H9 (cell line): ENCODE results near the gene RANGAP1. TPM values are rescaled to one million over a fixed set of nuclear protein-coding genes. Genes with fewer than 3 reads are reported as not detected.

Source experiments
- DNase-seq: peaks from one replicate; pipeline ENCODE4 v3.0.0-alpha.2; 2017
- H2AFZ ChIP-seq: one replicate; pipeline ENCODE4 v1.6.1; 2013; ENCODE audit warnings: mild to moderate bottlenecking, low read length, control low read depth, moderate library complexity
- H2AK5ac ChIP-seq: 2 replicates; pipeline ENCODE4 v1.6.1; 2013; ENCODE audit warnings: low read length, control low read depth, mixed read lengths; ENCODE audit not compliant: insufficient read length
- H2BK120ac ChIP-seq: one replicate; pipeline ENCODE4 v1.6.1; 2013; ENCODE audit warnings: low read depth, mild to moderate bottlenecking, low read length, control low read depth, inconsistent platforms; ENCODE audit not compliant: poor library complexity, severe bottlenecking
- H2BK12ac ChIP-seq: 2 replicates; pipeline ENCODE4 v1.6.1; 2013; ENCODE audit warnings: low read length, control low read depth, mixed read lengths, low read depth; ENCODE audit not compliant: insufficient read length
- H2BK15ac ChIP-seq: 2 replicates; pipeline ENCODE4 v1.6.1; 2013; ENCODE audit warnings: low read depth, low read length, control low read depth
- H2BK20ac ChIP-seq: one replicate; pipeline ENCODE4 v1.6.1; 2013; ENCODE audit warnings: low read depth, mild to moderate bottlenecking, low read length, control low read depth, inconsistent platforms; ENCODE audit not compliant: poor library complexity, severe bottlenecking
- H2BK5ac ChIP-seq: 2 replicates; pipeline ENCODE4 v1.6.1; 2013; ENCODE audit warnings: low read length, control low read depth, mixed read lengths; ENCODE audit not compliant: insufficient read length
- H3K14ac ChIP-seq: 2 replicates; pipeline ENCODE4 v1.6.1; 2013; ENCODE audit warnings: low read length, control low read depth; ENCODE audit not compliant: insufficient read depth
- H3K18ac ChIP-seq: 2 replicates; pipeline ENCODE4 v1.6.1; 2013; ENCODE audit warnings: low read depth, mild to moderate bottlenecking, mixed read lengths, low read length, control low read depth; ENCODE audit not compliant: insufficient read length
- H3K23ac ChIP-seq: 2 replicates; pipeline ENCODE4 v1.6.1; 2013; ENCODE audit warnings: low read length, control low read depth, mixed read lengths, low read depth; ENCODE audit not compliant: insufficient read length
- H3K23me2 ChIP-seq: 2 replicates; pipeline ENCODE4 v1.6.1; 2013; ENCODE audit warnings: low read depth, mild to moderate bottlenecking, mixed read lengths, low read length, control low read depth; ENCODE audit not compliant: insufficient read length, poor library complexity, severe bottlenecking
- H3K27ac ChIP-seq: 2 replicates; pipeline ENCODE4 v1.5.1; 2013; ENCODE audit warnings: low read length, control low read depth, mixed read lengths, low read depth; ENCODE audit not compliant: insufficient read length
- H3K27me3 ChIP-seq: 2 replicates; pipeline ENCODE4 v1.6.1; 2013; ENCODE audit warnings: low read length, control low read depth, inconsistent platforms; ENCODE audit not compliant: insufficient read depth
- H3K4ac ChIP-seq: 2 replicates; pipeline ENCODE4 v1.6.1; 2013; ENCODE audit warnings: low read depth, mild to moderate bottlenecking, control low read depth, inconsistent platforms, low read length, moderate library complexity
- H3K4me1 ChIP-seq: 2 replicates; pipeline ENCODE4 v1.6.1; 2013; ENCODE audit warnings: low read length, control low read depth, inconsistent platforms; ENCODE audit not compliant: insufficient read depth
- H3K4me2 ChIP-seq: 2 replicates; pipeline ENCODE4 v1.6.1; 2013; ENCODE audit warnings: low read length, control low read depth, mixed read lengths; ENCODE audit not compliant: insufficient read length, insufficient read depth
- H3K56ac ChIP-seq: 2 replicates; pipeline ENCODE4 v1.6.1; 2013; ENCODE audit warnings: low read depth, mild to moderate bottlenecking, mixed read lengths, low read length, control low read depth; ENCODE audit not compliant: insufficient read length
- H3K79me1 ChIP-seq: 2 replicates; pipeline ENCODE4 v1.6.1; 2013; ENCODE audit warnings: low read depth, mild to moderate bottlenecking, moderate library complexity, low read length, control low read depth, inconsistent platforms; ENCODE audit not compliant: insufficient read depth, poor library complexity, severe bottlenecking
- H3K79me2 ChIP-seq: 2 replicates; pipeline ENCODE4 v1.6.1; 2013; ENCODE audit warnings: low read length, control low read depth, inconsistent platforms; ENCODE audit not compliant: insufficient read depth
- H3K9ac ChIP-seq: 2 replicates; pipeline ENCODE4 v1.6.1; 2013; ENCODE audit warnings: low read length, control low read depth, mixed read lengths; ENCODE audit not compliant: insufficient read length; ENCODE audit errors: extremely low read depth
- H3K9me3 ChIP-seq: one replicate; pipeline ENCODE4 v1.6.1; 2013; ENCODE audit warnings: low read depth, low read length, inconsistent platforms; ENCODE audit not compliant: control insufficient read depth
- H3T11ph ChIP-seq: one replicate; pipeline ENCODE4 v1.6.1; 2013; ENCODE audit warnings: mild to moderate bottlenecking, low read length, control low read depth, inconsistent platforms
- H4K20me1 ChIP-seq: one replicate; pipeline ENCODE4 v1.6.1; 2013; ENCODE audit not compliant: control insufficient read depth, insufficient read length, insufficient read depth
- H4K5ac ChIP-seq: 2 replicates; pipeline ENCODE4 v1.6.1; 2013; ENCODE audit warnings: low read depth, mild to moderate bottlenecking, mixed read lengths, low read length, control low read depth; ENCODE audit not compliant: insufficient read length
- H4K8ac ChIP-seq: replicated peaks from 2 replicates; pipeline ENCODE4 v1.6.1; 2013; ENCODE audit warnings: low read length, control low read depth, mixed read lengths, low read depth; ENCODE audit not compliant: insufficient read length
- H4K91ac ChIP-seq: 2 replicates; pipeline ENCODE4 v1.6.1; 2013; ENCODE audit warnings: low read depth, mild to moderate bottlenecking, moderate library complexity, mixed read lengths, low read length, control low read depth; ENCODE audit not compliant: insufficient read length
- H3K27ac Mint-ChIP-seq, 3 experiments: 2 replicates in 2 of 3; 3 replicates in 1 of 3; pipeline ENCODE4 v1.8.0; 2020 to 2021; ENCODE audit warnings: mixed read lengths in 3 of 3, mild to moderate bottlenecking in 1 of 3, moderate library complexity in 1 of 3
- H3K27me3 Mint-ChIP-seq: 2 replicates; pipeline ENCODE4 v1.8.0; 2021; ENCODE audit warnings: low read depth, mild to moderate bottlenecking, moderate library complexity, mixed read lengths
- H3K36me3 Mint-ChIP-seq, 3 experiments: 2 replicates in 2 of 3; 3 replicates in 1 of 3; pipeline ENCODE4 v1.8.0; 2020 to 2021; ENCODE audit warnings: low read depth in 3 of 3, mixed read lengths in 3 of 3; ENCODE audit not compliant: insufficient read depth in 1 of 3
- H3K4me1 Mint-ChIP-seq, 2 experiments: 2 replicates each; pipeline ENCODE4 v1.8.0; 2020; ENCODE audit warnings: mixed read lengths in 2 of 2
- H3K4me3 Mint-ChIP-seq, 2 experiments: 2 replicates in 1 of 2; 3 replicates in 1 of 2; pipeline ENCODE4 v1.8.0; 2020 to 2021; ENCODE audit warnings: mild to moderate bottlenecking in 2 of 2, mixed read lengths in 2 of 2, moderate library complexity in 1 of 2
- H3K9me3 Mint-ChIP-seq, 2 experiments: 2 replicates in 1 of 2; 3 replicates in 1 of 2; pipeline ENCODE4 v1.8.0; 2020; ENCODE audit warnings: mild to moderate bottlenecking in 2 of 2, mixed read lengths in 2 of 2, moderate library complexity in 1 of 2
- CTCF ChIP-seq: fragments of 200-600 bp; sonication (generic); conservative IDR thresholded peaks from 3 replicates; pipeline ENCODE4 v1.8.0; 2021; ENCODE audit warnings: antibody characterized with exemption, mild to moderate bottlenecking
- WGBS: extraction: QIAGEN DNeasy Blood & Tissue Kit; methylation state at CpG from one replicate; pipeline ENCODE4 v1.1.7; 2013; ENCODE audit warnings: missing lambda C conversion rate, low lambda C conversion rate, mixed read lengths; ENCODE audit not compliant: insufficient read length; ENCODE audit errors: extremely low coverage; 5-methylcytosine and 5-hydroxymethylcytosine counted together
- total RNA-seq: library from RNA; stranded (reverse); gene quantifications from 2 replicates; pipeline ENCODE4 v1.2.1, GENCODE V29; 2021

RANGAP1 gene
- total RNA-seq, 1 experiment from 2014 or later: 130 TPM

GRCh38 chr22:41252365-41252764, 33.6 kb downstream of the RANGAP1 start:
- Histone ChIP-seq H4K91ac (no peak overlapping the region), H2BK20ac (no peak overlapping the region), H2BK5ac (no peak overlapping the region), H4K20me1 (no peaks in the 10 kb centered on the region), H3K23me2 (no peaks in the 10 kb centered on the region), H3K4me1 (no peaks in the 10 kb centered on the region), H3K14ac (no peak overlapping the region), H3K79me2 (no peaks in the 10 kb centered on the region), H3K27ac (no peak overlapping the region), H3K9me3 (no peaks in the 10 kb centered on the region), H2AK5ac (no peak overlapping the region), H3K18ac (no peak overlapping the region), H3K23ac (no peak overlapping the region), H2BK120ac (no peak overlapping the region), H4K8ac (no peak overlapping the region), H3K4me2 (no peak overlapping the region), H3K27me3 (no peaks in the 10 kb centered on the region), H3T11ph (no peak overlapping the region), H3K79me1 (no peaks in the 10 kb centered on the region), H4K5ac (no peak overlapping the region), H2AFZ (no peak overlapping the region), H2BK15ac (no peak overlapping the region), H3K4ac (no peak overlapping the region), H2BK12ac (no peak overlapping the region), H3K56ac (no peak overlapping the region), H3K9ac (no peak overlapping the region)
- Mint-ChIP-seq H3K27ac (no peak overlapping the region; a peak in 1 of 7 replicates), H3K9me3 (no peaks in the 10 kb centered on the region), H3K4me3 (no peak overlapping the region), H3K27me3 (no peaks in the 10 kb centered on the region), H3K4me1 (peaks cover 5 to 7% of the 10 kb centered on the region in 2 experiments; a peak in 3 of 4 replicates), H3K36me3 (peaks cover 51 to 94% (median 77%) of the 10 kb centered on the region in 3 experiments)
- no peak for TF ChIP-seq CTCF
- no peak for DNase-seq
- no CpG with 5 or more reads among the region's 8 CpGs for WGBS
